GM18508 (cell line): ENCODE data around the gene TIGAR.

ENCODE experiments used
- ATAC-seq: cut with Tn5 transposase; IDR thresholded peaks from one replicate; pipeline ENCODE4 v1.9.1; 2021; ENCODE audit warnings: moderate number of reproducible peaks; ENCODE audit not compliant: insufficient read depth, unreplicated experiment

Gene TIGAR

DNA sequence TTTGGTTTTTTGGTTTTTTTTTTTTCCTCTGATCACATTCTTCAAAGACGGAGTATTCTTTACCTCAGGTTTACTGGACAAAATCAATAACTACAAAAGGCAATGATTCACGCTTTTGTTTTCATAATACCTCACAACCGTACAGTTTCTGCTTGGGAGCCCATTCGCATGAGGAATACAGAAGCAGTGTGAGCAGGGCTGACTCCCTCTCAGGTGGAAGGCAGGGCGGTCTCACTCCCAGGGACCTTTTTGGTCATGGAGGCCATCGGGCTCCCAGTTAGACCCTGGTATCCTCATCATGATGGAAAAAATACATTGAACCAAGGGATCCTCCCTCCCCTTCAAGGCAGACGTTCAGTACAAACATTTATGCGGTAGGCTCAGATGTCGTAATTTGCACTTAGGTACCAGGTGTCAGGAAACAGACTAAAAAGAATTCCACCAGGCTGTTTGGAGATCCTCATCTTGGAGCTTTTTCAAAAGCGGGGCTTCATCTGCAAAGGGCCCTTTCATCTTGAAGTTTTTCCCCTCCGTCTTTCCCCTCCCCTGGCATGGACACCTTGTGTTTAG lies 19.0 kb upstream of the TIGAR start:
- no peak for ATAC-seq

DNA sequence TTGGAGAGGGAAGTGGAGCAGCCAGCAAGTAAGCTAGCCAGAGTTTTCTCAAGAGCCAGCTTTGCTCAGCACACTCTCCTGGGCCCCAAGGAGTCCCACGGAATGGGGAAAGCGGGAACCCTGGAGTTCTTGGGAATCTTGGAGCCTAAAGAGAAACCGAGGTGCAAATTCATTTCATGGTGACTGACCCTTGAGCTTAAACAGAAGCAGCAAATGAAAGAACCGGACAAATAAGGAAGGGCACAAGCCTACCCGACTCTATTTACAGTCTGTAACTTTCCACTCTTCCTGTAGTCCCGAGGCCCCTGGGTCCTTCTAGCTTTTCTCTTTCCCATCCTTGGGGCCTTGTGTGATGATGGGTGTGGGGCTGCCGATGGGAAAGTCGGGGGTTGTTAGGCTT lies 18.1 kb upstream of the TIGAR start:
- ATAC-seq, result no peak

DNA sequence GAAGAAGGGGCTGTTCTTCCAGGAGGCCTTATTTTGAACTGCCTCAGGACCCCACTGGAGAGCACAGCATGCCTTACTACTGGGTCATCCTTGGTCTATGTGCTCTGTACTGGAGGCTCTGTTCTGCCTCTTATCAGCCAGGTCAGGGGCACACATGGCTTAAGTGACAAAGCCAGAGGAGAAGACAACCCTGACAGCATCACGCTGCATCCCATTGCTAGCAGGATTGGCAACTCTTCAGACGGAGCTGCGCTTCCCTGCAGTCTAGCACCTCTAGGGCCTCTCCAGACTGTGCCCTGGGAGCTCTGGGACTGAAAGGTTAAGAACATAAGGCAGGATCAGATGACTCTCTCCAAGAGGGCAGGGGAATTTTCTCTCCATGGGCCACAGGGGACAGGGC lies 17.3 kb upstream of the TIGAR start:
- ATAC-seq, result no peak

- no peak for ATAC-seq
Observed at GRCh38 chr12:4307593-4308333, 13.2 kb upstream of the TIGAR start.

DNA sequence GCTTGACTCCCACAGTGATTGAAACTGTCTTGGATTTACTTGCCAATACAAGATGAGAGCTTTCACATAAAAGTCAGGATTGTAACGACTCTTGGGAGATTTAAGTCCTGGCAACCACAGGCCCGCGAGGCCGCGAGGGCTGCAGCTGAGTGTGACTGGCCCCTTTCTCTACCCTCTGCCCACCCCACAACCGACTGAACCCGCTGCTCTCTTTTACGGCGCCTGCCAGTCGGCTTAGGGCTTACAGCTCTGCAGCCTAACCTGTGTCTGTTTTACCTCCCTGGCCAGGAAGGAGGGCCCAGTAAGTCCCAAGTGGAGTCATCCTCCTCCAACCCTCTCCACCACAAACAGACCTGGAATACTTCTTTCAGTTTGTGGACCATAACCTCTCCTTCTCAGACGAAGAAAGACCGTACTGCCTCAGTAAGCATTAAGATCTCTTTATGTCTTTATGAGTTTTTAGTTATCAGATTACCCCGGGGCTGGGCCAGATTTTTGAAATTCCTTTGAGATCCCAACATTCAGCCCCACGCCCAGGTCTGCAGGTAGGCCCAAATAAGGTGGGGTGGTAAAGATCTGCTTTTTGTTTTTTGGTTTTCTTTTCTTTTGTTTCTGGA lies 12.6 kb upstream of the TIGAR start:
- no peak for ATAC-seq

- no peak for ATAC-seq
Observed at GRCh38 chr12:4311776-4312175, 9.2 kb upstream of the TIGAR start.

DNA sequence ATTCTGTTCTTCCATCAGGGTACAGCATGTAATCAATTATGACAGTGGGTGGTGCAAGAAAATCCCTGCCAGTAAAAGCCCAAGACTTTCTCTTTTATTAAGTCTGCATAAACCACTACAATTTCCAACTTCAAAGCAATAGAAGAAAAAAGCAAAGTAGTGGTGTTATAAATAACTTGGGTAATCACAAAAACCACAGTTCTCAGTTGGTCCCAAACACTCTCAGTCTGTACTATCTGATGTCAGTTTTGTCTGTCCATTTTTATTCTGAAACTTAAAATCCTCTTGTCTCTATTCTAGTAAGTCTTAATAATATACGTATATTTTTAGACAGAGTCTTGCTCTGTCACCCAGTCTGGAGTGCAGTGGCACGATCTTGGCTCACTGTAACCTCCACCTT lies 8.8 kb upstream of the TIGAR start:
- ATAC-seq, result no peak

- ATAC-seq, result peak; percentile 36
Observed at GRCh38 chr12:4320497-4320852, 538 bp upstream of the TIGAR start.

DNA sequence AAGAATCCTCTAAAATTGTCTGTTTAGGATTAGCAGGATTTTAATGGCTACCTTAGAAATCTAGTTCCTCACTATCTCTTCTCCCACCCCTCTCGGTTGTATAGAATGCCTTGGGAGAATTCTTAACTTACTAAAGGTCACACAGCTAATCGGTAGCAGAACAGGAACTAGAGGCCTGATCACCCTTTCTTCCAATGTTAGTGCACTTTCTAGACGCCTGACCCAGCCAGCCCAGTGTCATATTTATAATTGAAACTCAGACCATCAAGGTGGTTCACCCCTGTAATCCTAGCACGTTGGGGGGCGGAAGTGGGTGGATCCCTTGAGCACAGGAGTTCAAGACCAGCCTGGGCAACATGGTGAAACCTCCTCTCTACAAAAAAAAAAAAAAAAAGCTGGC lies 1.7 kb downstream of the TIGAR start:
- no peak for ATAC-seq

- ATAC-seq, result no peak
Observed at GRCh38 chr12:4323396-4323795, 2.4 kb downstream of the TIGAR start.

GRCh38 chr12:4324366-4324765 lies 3.4 kb downstream of the TIGAR start:
- no peak for ATAC-seq

DNA sequence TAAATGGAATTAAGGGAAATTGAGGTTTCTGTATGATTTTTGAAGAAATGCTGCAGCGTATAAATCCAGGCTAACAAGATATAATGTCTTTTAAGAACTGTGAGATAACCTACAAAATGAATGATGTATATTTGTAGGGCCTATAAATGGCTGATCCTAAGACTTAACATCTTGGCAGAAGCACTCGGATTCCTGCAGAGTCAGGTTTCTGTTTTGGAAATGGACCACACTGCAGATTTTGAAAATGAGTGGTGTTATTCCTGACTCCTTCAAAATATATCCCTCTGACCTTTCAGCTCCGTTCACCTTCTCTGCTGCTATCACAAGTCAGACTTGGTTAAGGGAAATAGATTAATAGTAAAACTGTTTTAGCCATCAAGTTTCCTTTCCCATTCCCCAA lies 5.0 kb downstream of the TIGAR start:
- no peak for ATAC-seq

DNA sequence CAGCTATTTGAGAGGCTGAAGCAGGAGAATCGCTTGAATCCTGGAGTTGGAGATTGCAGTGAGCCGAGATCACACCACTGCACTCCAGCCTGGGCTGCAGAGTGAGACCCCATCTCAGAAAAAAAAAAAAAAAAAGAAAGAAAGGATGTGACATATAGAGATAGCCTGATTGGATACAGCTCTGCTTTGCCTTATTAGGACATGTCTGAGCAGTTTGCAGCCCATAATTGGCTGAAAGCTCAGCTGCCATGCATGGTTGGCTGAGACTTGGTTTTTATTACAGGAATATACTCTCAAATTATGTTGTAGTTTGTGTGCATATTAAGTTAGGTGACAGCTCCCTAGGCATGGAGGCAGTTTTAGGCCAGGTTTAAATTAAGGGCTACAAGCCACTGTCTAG lies 6.3 kb downstream of the TIGAR start:
- ATAC-seq, result no peak

DNA sequence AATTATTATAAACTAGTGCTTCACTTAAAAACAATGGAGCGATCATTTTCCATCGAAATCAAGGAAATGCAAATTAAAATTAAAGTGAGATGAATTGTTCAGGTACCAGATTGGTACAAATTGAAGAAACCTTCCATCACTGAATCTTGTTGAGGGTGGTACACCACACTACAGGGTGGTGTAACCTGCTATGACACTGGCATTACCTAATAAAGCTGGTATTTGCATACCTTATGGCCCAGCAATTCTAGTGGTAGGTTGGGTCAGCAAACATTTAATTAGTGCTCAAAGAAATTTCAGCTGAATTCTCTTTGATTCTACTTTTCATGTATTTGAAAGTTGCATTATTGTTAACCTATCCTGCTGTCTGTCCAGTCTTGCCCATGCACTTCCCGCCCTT lies 9.2 kb downstream of the TIGAR start:
- no peak for ATAC-seq

- no peak for ATAC-seq
Observed at GRCh38 chr12:4331221-4331620, 10.2 kb downstream of the TIGAR start.

- no peak for ATAC-seq
Observed at GRCh38 chr12:4331842-4332241, 10.8 kb downstream of the TIGAR start.

DNA sequence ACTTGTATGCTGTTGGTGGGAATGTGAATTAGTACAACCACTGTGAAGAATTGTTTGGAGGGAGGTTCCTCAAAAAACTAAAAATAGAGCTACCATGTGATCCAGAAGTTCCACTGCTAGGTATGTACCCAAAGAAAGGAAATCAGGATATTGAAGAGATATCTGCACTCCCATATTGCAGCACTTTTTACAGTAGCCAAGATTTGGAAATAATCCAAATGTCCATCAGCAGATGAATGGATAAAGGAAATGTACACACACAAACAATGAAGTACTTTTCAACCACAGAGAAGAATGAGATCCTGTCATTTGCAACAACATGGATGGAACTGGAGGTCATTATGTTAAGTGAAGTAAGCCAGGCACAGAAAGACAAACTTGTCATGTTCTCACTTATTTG lies 25.9 kb downstream of the TIGAR start:
- ATAC-seq, result no peak

DNA sequence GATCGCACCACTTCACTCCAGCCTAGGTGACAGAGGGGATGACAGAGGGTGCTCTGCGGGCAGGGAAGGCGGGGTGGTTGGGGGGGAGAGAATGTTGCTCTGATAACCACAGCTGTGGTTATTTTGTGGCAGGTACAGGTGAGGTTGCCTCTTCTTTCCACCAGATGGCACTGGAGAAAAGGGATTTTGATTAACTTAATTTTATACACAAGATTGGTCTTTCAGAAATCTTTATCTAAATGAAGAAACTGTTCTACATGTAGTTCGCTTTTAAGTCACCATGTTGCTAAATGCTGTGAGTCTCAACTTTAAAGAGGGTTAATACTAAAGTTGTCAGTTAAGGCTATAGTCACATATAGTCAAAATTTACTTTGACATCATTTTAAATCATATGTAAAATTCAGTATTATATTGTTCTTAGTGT lies 32.8 kb downstream of the TIGAR start:
- ATAC-seq, result no peak

DNA sequence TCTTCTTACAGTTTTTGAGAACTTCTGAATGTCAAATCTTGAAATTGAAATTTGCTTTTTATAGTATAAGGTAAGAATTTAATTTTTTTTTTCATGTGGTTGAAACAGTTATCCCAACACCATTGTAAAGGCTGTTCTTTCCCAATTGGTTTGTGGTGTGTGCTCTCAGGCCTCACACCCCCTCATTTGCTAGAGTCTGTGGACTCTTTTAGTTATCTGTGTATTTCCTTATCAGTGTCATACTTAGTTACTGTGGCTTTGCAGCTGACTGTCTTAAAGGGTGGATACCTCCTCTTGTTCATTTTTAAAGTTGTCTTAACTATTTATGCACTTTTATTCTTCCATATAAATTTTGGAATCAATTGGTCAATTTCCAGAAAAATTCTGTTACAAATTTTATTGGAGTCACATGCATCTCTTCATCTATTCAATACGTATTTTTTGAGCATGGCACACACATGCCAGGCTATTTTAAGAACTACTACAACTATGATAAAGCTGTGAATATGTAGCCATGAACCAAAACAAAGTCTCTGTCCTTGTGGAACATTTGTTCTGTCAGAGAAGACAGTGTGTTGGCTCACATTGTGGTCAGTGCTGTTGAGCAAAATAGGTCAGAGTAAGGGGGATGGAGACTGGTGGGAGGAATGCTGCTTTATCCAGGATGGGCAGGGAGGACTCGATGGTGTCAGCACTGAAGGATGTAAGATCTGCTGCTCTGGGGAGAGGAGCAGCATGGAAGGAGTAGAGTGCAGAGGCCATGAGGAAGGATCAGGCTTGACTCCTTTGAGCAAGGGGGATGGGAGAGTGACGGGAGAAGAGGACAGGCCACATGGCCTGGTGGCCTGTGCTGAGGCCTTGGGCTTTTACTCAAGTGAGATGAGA lies 34.4 kb downstream of the TIGAR start:
- ATAC-seq, result no peak

DNA sequence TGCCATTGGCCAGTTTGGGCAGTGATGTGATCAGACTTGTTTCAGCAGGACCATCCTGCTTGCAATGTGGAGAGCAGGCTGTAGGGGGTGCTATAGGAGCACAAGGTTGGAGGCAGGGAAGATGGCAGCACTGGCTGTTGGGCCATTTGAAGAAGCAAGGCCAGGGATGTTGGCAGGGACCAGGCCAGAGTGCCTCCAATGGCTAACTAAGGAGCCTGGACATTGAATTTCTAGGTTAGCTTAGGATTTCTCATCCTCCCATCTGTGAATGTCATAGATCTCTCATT lies 35.0 kb downstream of the TIGAR start:
- ATAC-seq, result no peak

GRCh38 chr12:4366090-4366489 lies 45.1 kb downstream of the TIGAR start:
- ATAC-seq, result no peak
